HG02623 (cell line): ENCODE data around the gene CCL8.
A peak's percentile ranks its signal among the peaks of the same experiment; 100 is the strongest.
"Not testable (repeated sequence)": the region's sequence is repeated elsewhere in the genome, so short reads cannot be mapped to it uniquely, and the experiment has no call there.

Experiments
- ATAC-seq: cut with Tn5 transposase; IDR thresholded peaks from one replicate; pipeline ENCODE4 v1.9.1; 2021; ENCODE audit warnings: moderate library complexity; ENCODE audit not compliant: unreplicated experiment

Gene CCL8

DNA sequence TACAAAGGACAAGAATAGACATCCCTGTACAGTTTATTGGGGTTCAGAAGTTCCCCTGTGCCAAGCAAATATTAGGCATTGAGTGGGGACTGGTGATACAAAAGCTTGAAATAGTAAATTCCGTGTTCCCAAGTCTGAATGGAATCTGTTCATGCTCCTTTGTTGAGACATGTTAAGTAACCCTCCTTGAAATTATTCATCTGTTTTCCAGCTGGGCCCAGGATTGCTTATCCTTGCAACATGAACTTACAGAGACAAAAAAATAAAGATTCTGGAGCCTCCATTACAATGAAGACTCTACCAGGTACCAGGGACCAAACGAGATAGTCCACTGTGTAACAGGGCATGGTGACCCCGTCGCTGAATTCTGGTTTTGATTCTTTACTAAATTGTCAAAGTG, 6.1 kb upstream of the CCL8 start:
- ATAC-seq = no peak

DNA sequence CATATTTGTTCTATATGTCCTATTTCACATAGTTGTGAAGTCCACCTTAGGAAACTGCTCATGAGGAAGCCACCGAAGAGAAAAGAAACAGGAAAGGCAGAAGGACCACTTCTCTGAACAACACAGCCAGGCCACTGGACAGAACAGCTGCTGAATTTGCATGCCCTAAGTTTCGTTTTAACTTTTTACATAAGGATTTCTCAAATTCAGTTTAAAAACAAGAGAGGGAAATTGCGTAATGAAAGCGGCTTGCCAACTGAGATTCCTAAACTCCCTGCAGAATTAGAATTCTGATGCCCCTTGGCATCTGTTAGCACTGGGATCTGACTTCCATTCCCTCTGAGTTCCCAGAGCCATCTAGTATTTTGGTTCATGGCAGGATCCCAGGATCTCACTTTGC, 5.0 kb upstream of the CCL8 start:
- no peak for ATAC-seq

DNA sequence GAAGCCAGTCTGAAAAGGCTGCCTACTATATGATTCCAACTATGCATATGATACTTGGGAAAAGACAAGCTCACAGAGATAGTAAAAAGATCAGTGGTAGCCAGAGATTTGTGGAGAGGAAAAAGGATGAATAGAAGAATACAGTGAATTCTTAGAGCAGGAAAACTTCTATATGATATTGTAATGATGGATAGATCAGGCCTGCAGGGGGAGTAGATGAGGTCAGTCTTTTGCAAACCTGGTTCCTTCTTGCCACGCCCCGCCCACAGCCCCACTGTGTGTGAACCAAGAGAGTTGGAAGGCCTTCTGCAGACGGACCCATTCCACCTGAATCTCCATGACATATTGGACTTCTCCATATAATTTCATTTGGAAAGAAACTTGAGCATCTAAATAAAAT, 761 bp upstream of the CCL8 start:
- no peak for ATAC-seq

DNA sequence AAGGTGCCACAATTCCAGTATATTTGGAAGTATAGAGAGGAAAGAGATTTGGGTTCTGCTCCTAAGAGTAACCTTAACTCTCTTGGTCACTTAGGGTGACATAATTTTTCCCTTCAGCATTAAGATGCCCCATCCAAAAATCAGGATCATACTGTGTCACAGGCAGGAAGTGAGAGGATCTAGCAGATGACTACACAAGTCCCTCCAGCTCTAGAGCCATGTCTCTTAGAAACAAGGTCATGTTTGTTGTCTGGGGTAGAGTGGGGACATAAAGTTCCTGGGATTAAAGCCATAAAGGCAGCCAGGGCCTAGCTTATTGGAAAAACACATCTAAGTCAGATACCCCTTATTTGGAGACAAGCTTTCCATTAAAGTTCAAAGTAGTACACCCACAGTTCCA, 2.7 kb downstream of the CCL8 start:
- ATAC-seq = no peak

DNA sequence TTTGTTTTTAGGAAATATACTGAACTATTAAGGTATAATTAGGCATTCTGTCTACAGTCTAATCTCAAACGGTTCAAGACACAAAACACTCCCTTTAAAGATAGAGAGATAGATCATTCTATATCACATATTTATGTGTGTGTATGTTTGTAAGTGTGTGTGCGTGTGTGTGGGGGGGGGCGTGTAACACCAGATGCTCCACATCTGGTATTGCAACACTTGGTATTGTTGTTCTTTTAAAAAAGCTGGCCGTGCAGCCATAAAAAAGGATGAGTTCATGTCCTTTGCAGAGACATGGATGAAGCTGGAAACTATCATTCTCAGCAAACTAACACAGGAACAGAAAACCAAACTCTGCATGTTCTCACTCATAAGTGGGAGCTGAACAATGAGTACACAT, 8.3 kb downstream of the CCL8 start:
- ATAC-seq = not testable (repeated sequence)

DNA sequence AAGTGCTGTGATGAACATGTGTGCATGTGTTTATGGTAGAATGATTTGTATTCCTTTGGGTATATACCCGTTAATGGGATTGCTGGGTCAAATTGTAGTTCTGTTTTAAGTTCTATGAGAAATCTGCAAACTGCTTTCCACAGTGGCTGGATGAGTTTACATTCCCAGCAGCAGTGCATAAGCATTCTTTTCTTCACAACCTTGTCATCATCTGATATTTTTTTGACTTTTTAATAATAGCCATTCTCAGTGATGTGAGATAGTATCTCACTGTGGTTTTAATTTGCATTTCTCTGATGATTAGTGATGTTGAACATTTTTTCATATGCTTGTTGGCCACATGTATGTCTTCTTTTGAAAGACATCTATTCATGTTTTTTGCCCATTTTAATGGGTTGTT, 18.5 kb downstream of the CCL8 start:
- no peak for ATAC-seq

DNA sequence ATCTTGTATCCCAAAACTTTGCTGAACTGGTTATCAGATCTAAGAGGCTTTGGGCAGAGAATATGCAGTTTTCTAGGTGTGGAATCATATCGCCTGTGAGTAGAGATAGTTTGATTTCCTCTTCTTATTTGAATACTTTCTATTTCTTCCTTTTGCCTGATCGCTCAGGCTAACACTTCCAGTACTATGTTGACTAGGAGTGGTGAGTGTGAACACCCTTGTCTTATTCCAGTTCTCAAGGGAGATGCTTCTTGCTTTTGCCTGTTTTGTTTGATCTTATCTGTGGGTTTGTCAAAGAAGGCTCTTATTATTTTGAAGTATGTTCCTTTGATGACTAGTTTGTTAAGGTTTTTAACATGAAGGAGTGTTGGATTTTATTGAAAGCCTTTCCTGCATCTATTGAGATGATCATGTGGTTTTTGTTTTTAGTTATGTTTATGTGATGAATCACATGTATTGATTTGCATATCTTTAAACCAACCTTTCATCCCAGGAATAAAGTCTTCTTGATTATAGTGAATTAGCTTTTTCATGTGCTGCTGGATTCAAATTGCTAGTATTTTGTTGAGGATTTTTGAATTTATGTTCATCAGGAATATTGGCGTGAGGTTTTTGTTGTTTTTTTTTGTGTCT, 20.0 kb downstream of the CCL8 start:
- no peak for ATAC-seq

DNA sequence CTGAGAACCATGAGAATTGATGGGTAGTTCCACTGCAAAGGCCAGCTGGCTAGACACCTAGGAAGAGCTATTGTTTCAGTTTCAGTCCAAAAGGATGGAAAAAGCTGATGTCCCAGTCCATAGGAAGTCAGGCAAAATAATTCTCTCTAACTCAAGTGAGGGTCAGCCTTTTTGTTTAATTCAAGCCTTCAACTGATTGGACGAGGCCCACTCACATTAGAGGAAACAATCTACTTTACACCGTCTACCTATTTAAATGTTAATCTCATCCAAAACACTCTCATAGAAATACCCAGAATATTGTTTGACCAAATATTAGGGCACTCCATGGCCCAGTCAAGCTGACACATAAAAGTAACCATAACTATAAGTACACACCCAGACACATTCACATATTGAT, 22.7 kb downstream of the CCL8 start:
- ATAC-seq = no peak

DNA sequence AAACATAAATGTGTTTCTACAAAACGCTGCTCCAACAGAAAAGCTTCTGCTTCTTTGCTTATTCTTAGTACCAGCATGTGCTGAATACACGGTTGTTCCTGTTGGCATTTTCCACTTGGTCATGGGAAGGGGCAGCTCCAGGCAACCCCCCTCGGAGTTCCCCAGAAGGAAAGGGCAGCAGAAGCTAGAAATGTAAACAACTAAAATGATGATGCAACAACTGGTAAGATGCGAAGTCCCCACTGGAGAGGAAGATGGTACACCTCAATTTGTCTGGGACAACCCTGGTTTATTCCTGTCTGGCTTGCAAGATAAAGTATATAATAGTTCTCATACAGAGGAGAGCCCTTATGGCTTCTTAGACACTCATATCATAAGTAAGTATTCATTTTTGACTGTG, 27.8 kb downstream of the CCL8 start:
- no peak for ATAC-seq

DNA sequence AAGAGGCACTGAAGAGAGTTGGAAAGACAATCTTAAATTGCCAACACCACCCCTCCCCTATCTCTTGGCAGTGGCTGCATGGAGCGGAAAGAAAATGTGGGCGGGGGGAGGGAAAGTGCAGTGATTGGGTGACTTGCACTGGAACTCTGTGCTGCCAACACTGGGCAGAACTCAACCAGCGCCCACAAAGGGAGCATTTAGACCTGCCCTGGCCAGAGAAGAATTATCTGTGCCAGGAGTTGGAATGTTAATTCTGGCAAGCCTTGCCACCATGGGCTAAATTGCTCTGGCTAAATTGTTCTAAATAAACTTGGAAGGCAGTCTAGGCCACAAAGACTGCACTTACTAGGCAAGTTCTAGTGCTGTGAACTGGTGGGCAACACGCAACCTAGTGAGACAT, 30.5 kb downstream of the CCL8 start:
- no peak for ATAC-seq

DNA sequence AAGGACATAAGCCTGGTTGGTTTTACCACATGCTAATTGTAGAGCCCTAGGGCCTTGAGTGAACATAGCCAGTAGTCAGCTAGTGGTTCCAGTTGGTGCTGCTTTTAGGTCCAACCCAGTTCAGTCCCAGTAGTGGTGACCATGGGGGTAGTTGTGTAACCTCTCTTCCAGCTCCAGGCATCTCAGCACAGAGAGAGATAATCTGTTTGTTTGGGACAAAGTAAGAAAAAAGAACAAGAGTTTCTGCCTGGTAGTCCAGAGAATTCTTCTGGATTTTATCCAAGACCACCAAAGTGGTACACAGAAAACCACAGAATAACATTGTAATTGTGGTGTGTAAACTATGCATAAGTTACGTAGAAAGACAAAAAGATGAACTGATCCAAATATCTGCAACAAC, 31.9 kb downstream of the CCL8 start:
- no peak for ATAC-seq

DNA sequence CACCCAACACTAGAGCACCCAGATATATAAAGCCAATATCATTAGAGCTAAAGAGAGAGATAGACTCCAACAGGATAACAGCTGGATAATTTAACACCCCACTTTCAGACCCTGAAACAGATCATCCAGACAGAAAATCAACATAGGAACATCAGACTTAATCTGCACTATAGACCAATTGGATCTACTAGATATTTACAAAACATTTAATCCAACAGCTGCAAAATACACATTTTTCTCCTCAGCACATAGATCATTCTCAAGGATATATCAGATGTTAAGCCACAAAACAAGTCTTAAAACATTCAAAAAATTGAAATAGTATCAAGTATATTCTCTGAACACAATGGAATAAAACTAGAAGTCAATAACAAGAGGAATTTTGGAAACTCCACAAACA, 33.0 kb downstream of the CCL8 start:
- ATAC-seq = no peak

DNA sequence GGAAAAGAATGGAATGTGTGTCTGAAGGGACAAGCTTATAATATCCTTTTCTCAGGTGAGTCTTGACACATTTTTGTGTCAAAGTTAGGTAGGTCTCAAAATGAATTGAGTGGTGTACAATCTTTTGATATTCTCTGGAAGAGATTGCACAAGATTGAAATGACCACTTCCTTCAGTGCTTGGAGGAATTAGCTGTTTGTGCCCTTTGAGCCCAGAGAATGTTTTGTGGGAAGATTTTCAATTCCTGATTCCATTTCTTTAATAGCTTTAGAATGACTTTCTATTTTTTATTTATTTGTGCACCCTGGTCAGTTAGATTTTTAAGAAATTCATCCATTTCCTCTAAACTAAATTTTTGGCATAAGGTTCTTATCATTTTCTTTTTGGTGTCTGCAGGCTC, 35.4 kb downstream of the CCL8 start:
- ATAC-seq = no peak

DNA sequence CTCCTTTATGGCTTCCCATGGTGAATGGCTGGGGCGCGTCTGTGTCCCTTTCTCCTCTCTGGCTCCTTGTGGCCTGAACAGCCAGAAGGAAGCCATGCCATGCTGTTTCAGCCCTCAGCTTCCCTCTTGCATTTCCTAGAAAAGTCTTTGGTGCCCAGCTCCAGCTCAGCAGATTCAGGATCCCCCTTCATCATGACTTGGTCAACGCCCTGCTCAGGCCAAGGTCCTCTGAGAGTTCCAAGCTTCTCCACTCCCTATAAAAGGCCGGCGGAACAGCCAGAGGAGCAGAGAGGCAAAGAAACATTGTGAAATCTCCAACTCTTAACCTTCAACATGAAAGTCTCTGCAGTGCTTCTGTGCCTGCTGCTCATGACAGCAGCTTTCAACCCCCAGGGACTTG, 37.0 kb downstream of the CCL8 start, which contains the start of gene CCL13:
Gene CCL13 (plus strand): TSS at position 287 of the 400 bp plus-strand sequence. CDS start 47 bp downstream, at position 334.
- ATAC-seq = no peak

DNA sequence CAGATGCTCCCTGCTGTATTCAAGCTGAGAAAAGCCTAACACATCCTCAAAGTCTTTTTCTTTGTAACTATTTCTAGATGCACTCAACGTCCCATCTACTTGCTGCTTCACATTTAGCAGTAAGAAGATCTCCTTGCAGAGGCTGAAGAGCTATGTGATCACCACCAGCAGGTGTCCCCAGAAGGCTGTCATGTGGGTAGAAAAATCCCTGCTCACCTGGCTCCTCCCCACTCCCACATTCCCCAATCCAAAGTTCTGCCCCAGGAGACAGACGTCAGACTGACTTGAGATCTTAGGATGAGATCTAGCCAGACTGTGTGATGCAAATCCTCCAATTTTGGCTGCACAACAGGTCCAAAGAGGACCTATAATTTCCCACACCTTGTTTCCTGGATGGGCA, 38.2 kb downstream of the CCL8 start:
- ATAC-seq = no peak

DNA sequence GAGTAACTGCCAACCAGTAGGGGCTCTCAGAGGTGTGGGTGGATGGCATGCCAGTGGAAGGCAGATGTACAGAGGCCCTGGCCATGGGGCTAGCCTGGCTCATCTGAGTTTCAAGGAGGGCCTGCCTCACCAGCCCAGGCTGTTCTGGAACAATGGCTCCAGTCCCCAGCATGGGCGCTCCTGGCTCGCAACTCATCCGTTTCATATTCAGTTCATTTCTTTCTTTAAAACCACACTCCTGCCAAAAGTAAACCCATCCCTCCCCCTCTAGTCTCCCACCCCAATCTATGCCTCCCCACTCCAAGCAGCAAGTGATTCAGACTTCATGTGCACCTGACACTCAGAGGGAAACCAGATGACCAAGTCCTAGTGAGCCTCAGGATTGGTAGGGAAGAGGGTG, 39.4 kb downstream of the CCL8 start:
- no peak for ATAC-seq

DNA sequence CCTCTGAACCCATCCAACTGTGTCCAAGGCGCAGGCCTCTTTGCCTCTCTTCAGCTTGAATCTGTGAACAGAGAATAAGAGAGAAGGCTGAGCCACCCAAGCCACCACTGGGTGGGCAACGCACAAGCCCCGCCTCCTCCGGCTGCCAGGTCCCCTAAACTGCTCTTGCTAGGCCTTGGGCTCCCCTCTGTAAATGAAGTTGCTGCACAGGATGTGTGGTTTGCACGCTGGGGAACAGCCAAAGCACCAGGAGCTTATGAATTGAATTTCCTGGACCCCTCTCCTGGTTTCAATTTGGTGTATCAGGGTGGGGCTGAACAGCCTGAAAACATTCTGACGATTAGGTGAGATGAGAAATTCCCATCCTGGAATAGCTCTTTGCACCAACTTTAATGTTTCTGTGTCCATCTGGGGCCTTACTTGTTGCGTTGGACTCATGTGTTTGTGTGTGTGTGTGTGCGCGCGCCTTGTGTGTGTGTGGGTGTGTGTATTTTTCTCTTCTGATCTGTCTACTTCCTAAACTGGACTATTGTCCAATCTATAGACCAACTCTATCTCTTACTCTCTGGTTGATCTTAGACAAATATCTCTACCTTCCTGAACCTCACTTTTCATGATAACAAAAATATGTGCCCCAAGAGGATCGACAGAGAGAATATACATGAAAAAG, 41.5 kb downstream of the CCL8 start:
- no peak for ATAC-seq

DNA sequence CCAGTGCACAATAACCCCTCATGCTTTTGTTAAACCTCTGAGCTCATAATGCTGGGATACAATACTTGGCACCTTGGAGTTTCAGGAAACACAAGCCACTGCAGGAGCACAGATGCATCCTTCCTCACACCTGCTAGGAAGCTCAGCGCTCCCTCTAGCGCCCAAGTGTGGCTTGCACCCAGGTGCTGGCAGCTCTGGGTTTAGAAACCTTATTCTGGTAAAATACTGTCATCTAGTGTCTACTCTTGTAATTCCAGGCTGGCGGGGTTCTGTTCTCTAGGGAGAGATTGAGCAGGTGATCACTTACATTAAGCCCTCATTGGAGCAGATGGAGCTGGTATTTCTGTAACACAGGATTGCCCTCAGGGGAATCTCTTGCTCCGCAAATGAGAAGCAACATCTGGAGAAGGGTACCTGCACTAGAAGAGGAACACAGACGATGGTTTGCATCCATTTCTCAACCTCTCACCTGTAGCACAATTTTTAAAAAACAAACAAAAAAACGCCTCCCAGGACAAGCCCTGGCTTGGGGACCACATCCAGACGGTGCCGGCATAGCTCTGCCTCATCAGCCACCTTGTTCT, 42.3 kb downstream of the CCL8 start:
- ATAC-seq = peak; percentile 74

DNA sequence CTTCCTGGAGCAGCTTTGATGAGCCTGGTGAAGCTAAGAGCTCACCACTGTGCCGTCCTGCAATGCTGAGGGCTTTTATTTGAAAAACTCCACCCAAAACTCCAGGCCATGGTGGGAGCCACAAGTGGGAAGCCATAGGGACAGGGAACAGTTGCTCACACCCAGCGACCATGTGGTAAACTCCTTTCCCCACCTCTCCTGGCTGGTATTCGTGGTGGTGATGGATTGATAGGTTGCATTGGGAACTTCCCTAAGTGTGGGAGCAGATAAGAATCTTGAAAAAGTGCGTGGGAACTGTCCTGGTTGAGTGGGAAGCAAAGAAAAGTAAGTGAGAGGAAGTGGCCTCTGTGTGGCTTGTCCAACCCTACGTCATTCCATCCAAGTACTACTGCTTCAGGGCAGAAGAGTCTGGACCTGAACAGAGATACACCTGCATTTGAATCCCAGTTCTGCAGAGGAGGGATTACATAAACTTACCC, 44.0 kb downstream of the CCL8 start, which contains the start of gene CCL1:
Gene CCL1 (minus strand): TSS at position 51 of the 479 bp plus-strand sequence. CDS start 72 bp downstream, outside the sequence.
- no peak for ATAC-seq

DNA sequence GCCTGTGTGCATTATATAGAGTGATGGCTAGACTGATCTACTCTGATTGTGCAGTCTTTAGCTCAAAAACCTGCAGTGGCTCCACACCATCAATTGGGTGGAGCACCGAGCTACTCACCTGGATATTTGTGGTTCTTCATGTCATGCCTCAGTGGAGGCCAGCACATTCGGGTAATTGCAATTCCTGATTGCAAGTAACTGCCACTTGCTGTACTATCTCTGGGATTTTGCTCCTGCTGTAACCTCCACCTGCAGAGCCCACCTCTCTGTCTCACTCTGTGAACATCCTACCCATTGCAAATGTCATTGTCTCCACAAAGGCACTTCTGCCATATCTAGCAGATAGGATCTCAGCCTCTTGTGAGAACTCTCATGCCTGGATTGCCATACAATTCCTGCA, 45.5 kb downstream of the CCL8 start:
- ATAC-seq = no peak

DNA sequence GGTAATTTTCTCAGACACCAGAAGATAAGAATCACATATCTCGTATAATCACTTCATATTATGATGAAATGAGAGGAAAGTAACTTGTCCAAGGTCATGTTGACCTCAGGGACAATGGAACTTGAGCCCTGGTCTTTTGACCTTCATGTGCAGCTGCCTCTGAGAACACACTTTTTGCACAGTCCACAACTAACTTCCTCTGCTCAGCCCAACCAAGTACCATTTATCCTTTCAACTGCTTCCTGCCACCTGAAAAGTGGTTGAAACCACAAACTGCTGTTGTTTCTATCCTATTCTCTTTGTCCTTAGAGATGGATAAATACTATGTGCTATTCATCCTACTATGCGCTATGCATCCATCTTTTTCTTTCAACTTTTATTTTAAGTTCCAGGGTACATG, 46.1 kb downstream of the CCL8 start:
- ATAC-seq = no peak

DNA sequence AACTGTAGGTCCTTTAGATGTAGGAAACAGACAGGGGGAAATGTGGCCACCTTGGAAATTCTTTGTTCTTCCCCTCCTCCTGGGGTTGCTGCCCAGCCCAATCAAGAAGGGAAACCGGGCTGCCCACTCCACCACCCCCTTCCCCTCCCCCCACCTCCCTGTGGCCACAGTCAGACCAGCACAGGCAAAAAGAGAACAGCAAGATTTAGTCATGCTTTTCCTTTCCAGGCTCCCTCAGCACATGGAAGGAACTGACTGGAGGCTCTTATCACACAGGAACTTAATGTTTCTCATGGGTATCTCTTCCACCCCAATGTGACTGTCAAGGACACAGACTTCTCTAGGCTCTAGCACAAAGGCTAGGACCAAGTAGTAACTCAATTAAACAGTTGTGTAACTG, 46.8 kb downstream of the CCL8 start:
- no peak for ATAC-seq
